Measurements from ENCODE around the gene GBE1. TPM values are rescaled to one million over a fixed set of nuclear protein-coding genes. Genes with fewer than 3 reads are reported as not detected.

The GBE1 gene
- polyA plus RNA-seq, 1 of the 3 experiments (the other 2 are of a cell fraction): 14.2 TPM

DNA sequence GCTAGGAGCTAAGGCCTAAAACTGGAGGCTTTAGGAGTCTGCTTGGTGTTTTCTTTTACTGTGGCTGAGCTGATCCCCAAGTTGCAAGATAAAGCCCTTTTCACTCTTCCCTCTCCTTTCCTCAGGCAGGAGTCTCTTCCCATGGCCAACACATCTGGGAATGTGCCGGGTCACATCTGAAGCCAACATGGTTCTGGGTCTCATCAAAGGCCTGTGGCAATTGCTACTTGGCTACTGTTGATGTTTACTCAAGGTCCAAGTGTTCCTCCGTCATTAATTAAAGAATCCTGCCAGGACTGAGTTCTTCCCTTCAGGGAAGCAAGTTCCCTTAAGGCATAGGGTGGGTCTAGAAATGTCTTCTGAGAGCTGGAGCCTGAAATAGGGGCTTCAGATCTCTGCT, 230.2 kb downstream of the GBE1 start:
- POLR2A ChIA-PET: no interaction called here
- no peak for TF ChIP-seq NRF1 (IDR thresholded peaks at IDR 0.05; ENCODE audit: low read depth, low read length)
- TF ChIP-seq, protein P1, sequence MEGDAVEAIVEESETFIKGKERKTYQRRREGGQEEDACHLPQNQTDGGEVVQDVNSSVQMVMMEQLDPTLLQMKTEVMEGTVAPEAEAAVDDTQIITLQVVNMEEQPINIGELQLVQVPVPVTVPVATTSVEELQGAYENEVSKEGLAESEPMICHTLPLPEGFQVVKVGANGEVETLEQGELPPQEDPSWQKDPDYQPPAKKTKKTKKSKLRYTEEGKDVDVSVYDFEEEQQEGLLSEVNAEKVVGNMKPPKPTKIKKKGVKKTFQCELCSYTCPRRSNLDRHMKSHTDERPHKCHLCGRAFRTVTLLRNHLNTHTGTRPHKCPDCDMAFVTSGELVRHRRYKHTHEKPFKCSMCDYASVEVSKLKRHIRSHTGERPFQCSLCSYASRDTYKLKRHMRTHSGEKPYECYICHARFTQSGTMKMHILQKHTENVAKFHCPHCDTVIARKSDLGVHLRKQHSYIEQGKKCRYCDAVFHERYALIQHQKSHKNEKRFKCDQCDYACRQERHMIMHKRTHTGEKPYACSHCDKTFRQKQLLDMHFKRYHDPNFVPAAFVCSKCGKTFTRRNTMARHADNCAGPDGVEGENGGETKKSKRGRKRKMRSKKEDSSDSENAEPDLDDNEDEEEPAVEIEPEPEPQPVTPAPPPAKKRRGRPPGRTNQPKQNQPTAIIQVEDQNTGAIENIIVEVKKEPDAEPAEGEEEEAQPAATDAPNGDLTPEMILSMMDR (IDR thresholded peaks at IDR 0.05): no peak
- TF ChIP-seq, protein P2, sequence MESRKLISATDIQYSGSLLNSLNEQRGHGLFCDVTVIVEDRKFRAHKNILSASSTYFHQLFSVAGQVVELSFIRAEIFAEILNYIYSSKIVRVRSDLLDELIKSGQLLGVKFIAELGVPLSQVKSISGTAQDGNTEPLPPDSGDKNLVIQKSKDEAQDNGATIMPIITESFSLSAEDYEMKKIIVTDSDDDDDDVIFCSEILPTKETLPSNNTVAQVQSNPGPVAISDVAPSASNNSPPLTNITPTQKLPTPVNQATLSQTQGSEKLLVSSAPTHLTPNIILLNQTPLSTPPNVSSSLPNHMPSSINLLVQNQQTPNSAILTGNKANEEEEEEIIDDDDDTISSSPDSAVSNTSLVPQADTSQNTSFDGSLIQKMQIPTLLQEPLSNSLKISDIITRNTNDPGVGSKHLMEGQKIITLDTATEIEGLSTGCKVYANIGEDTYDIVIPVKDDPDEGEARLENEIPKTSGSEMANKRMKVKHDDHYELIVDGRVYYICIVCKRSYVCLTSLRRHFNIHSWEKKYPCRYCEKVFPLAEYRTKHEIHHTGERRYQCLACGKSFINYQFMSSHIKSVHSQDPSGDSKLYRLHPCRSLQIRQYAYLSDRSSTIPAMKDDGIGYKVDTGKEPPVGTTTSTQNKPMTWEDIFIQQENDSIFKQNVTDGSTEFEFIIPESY (IDR thresholded peaks at IDR 0.05; ENCODE audit: borderline replicate concordance, low read depth): no peak
- no peak for TF ChIP-seq EZH2phosphoT487 (IDR thresholded peaks at IDR 0.05; ENCODE audit: borderline replicate concordance, low read depth)
- no peak for TF ChIP-seq RFX5 (IDR thresholded peaks at IDR 0.05; ENCODE audit: low read length)
- no peak for TF ChIP-seq SMC3 (IDR thresholded peaks at IDR 0.05; ENCODE audit: low read depth, low read length)
- TF ChIP-seq CHD2 (IDR thresholded peaks at IDR 0.05; ENCODE audit: low read length, partially characterized antibody): no peak
- no peak for TF ChIP-seq FOXJ3 (CRISPR knock-in tag; IDR thresholded peaks at IDR 0.05)
- no peak for TF ChIP-seq TEAD4 (IDR thresholded peaks at IDR 0.05; ENCODE audit: borderline replicate concordance, insufficient read depth)
- no peak for TF ChIP-seq RXRA (IDR thresholded peaks at IDR 0.05; ENCODE audit: borderline replicate concordance, low read depth)
- DNase-seq: no peak

DNA sequence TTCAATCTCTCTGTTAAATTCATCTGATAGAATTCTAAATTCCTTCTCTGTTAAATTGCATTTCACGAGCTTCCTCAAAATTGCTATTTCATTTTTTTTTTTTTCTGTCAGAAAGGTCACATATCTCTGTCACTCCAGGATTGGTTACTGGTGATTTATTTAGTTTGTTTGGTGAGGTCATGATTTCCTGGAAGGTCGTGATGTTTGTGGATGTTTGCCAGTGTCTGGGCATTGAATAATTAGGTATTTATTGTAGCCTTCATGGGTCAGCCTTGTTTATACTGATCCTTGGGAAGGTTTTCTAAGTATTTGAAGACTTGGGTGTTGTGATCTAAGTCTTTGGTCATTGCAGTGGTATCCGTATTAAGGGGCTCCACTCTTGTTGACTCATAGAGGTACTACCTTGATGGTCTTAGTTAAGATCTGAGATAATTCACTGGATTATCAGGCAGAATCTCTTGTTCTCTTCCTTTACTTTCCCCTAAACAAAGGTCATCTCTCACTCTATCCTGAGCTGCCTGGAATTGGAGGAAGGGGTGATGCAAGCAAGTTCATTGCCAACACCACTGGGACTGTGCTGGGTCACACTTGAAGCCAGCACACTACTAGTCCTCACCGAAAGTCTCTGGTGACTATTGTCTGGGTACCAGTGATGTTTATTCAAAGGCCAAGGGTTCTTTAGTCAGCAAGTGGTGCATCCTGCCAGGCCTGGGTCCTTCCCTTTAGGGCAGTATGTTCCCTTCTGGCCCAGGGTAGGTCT, 231.1 kb downstream of the GBE1 start:
- ChIA-PET CTCF (interaction anchor here (1.1 kb wide), 1 partner anchor 20 kb away, joined by 4 read pairs; no protein-coding TSS in a partner anchor), POLR2A (no interaction called here)
- no peak for DNase-seq
- no peaks in the 10 kb centered on the region for H3F3A ChIP-seq (replicated peaks; ENCODE audit: insufficient read depth)
- peaks cover 13 to 30% of the 10 kb centered on the region in 2 experiments for H3K36me3 ChIP-seq (replicated peaks in 1 of 2; ENCODE audit: control insufficient read depth in 1 of 2, insufficient read depth in 2 of 2, low read length in 1 of 2)
- H3K79me2 ChIP-seq (ENCODE audit: insufficient read depth): no peaks in the 10 kb centered on the region
- WGBS (ENCODE audit: low lambda C conversion rate): 91% methylated on average over 4 of the region's 4 CpGs
- no peak overlapping the region for H3K4me2 ChIP-seq
- H3K9me3 ChIP-seq: no peaks in the 10 kb centered on the region
- no peak overlapping the region for H2AFZ ChIP-seq (ENCODE audit: low read depth)
- no peaks in the 10 kb centered on the region for H3K9me2 ChIP-seq
- H3K27me3 ChIP-seq (ENCODE audit: insufficient read depth): no peaks in the 10 kb centered on the region
- no peak overlapping the region for H3K4me3 ChIP-seq (ENCODE audit: low read depth in 2 of 2, low read length in 1 of 2)
- H3K4me1 ChIP-seq (ENCODE audit: control insufficient read depth in 1 of 2, insufficient read depth in 2 of 2, low read depth in 1 of 2, low read length in 1 of 2): no peaks in the 10 kb centered on the region
- no peak overlapping the region for H3K9ac ChIP-seq
- no peaks in the 10 kb centered on the region for H4K20me1 ChIP-seq (ENCODE audit: insufficient read depth)
- H3K27ac ChIP-seq (ENCODE audit: low read depth in 2 of 2, low read length in 1 of 2): no peak overlapping the region
- TF ChIP-seq RAD21 (IDR thresholded peaks at IDR 0.05; ENCODE audit: low read length): no peak
- TF ChIP-seq, protein P3, sequence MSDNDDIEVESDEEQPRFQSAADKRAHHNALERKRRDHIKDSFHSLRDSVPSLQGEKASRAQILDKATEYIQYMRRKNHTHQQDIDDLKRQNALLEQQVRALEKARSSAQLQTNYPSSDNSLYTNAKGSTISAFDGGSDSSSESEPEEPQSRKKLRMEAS (IDR thresholded peaks at IDR 0.05; ENCODE audit: low read depth): no peak
- no peak for TF ChIP-seq MEF2A (IDR thresholded peaks at IDR 0.05; ENCODE audit: borderline replicate concordance, low read depth)
- TF ChIP-seq SMC3 (IDR thresholded peaks at IDR 0.05; ENCODE audit: low read depth, low read length): no peak
- TF ChIP-seq SIN3A (IDR thresholded peaks at IDR 0.05; ENCODE audit: borderline replicate concordance, low read depth, low read length): no peak
- TF ChIP-seq, protein P4, sequence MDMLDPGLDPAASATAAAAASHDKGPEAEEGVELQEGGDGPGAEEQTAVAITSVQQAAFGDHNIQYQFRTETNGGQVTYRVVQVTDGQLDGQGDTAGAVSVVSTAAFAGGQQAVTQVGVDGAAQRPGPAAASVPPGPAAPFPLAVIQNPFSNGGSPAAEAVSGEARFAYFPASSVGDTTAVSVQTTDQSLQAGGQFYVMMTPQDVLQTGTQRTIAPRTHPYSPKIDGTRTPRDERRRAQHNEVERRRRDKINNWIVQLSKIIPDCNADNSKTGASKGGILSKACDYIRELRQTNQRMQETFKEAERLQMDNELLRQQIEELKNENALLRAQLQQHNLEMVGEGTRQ (IDR thresholded peaks at IDR 0.05; ENCODE audit: borderline replicate concordance, low read depth, low read length): no peak
- TF ChIP-seq NRF1 (IDR thresholded peaks at IDR 0.05; ENCODE audit: low read depth, low read length): no peak
- TF ChIP-seq FOXJ3 (CRISPR knock-in tag; IDR thresholded peaks at IDR 0.05): no peak
- TF ChIP-seq YY1 (IDR thresholded peaks at IDR 0.05; ENCODE audit: low read depth): no peak
- TF ChIP-seq JUND (IDR thresholded peaks at IDR 0.05): no peak
- TF ChIP-seq MXI1 (IDR thresholded peaks at IDR 0.05; ENCODE audit: low read depth, low read length): no peak
- no peak for TF ChIP-seq TAF1 (IDR thresholded peaks at IDR 0.05; ENCODE audit: borderline replicate concordance, low read depth, low read length)
- TF ChIP-seq TEAD4 (IDR thresholded peaks at IDR 0.05; ENCODE audit: borderline replicate concordance, insufficient read depth): no peak
- no peak for TF ChIP-seq EP300 (IDR thresholded peaks at IDR 0.05; ENCODE audit: borderline replicate concordance in 1 of 2, low read depth in 1 of 2, low read length in 1 of 2)
- TF ChIP-seq CHD2 (IDR thresholded peaks at IDR 0.05; ENCODE audit: low read length, partially characterized antibody): no peak
- TF ChIP-seq, protein P5, sequence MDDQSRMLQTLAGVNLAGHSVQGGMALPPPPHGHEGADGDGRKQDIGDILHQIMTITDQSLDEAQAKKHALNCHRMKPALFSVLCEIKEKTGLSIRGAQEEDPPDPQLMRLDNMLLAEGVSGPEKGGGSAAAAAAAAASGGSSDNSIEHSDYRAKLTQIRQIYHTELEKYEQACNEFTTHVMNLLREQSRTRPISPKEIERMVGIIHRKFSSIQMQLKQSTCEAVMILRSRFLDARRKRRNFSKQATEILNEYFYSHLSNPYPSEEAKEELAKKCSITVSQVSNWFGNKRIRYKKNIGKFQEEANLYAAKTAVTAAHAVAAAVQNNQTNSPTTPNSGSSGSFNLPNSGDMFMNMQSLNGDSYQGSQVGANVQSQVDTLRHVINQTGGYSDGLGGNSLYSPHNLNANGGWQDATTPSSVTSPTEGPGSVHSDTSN (IDR thresholded peaks at IDR 0.05): no peak

More for the DNA sequence above, 230.2 kb downstream of the GBE1 start:
- CTCF ChIA-PET: no interaction called here
- 100% methylated on average over 2 of the region's 2 CpGs for WGBS (ENCODE audit: low lambda C conversion rate)
- no peak overlapping the region for H3K4me3 ChIP-seq (ENCODE audit: low read depth in 2 of 2, low read length in 1 of 2)
- no peaks in the 10 kb centered on the region for H3K79me2 ChIP-seq (ENCODE audit: insufficient read depth)
- H3K4me2 ChIP-seq: no peak overlapping the region
- H3K9me3 ChIP-seq: no peaks in the 10 kb centered on the region
- no peak overlapping the region for H2AFZ ChIP-seq (ENCODE audit: low read depth)
- H4K20me1 ChIP-seq (ENCODE audit: insufficient read depth): no peaks in the 10 kb centered on the region
- H3K9ac ChIP-seq: no peak overlapping the region
- no peaks in the 10 kb centered on the region for H3K27me3 ChIP-seq (ENCODE audit: insufficient read depth)
- H3K27ac ChIP-seq (ENCODE audit: low read depth in 2 of 2, low read length in 1 of 2): no peak overlapping the region
- H3K9me2 ChIP-seq: no peaks in the 10 kb centered on the region
- no peaks in the 10 kb centered on the region for H3F3A ChIP-seq (replicated peaks; ENCODE audit: insufficient read depth)
- no peaks in the 10 kb centered on the region for H3K4me1 ChIP-seq (ENCODE audit: control insufficient read depth in 1 of 2, insufficient read depth in 2 of 2, low read depth in 1 of 2, low read length in 1 of 2)
- peaks cover 13 to 30% of the 10 kb centered on the region in 2 experiments for H3K36me3 ChIP-seq (replicated peaks in 1 of 2; ENCODE audit: control insufficient read depth in 1 of 2, insufficient read depth in 2 of 2, low read length in 1 of 2)
